Stimulated activated CD4-positive, alpha-beta T cell treated with anti-CD3 and anti-CD28 coated beads, Interleukin-4, amount 100 ng/mL, for 24 hours (primary cell): Measurements from ENCODE around the gene DNAJC4.

Source experiments
- DNase-seq: peaks from one replicate; pipeline ENCODE4 v3.0.0-alpha.2; 2020

Gene DNAJC4, protein sequence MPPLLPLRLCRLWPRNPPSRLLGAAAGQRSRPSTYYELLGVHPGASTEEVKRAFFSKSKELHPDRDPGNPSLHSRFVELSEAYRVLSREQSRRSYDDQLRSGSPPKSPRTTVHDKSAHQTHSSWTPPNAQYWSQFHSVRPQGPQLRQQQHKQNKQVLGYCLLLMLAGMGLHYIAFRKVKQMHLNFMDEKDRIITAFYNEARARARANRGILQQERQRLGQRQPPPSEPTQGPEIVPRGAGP

DNA sequence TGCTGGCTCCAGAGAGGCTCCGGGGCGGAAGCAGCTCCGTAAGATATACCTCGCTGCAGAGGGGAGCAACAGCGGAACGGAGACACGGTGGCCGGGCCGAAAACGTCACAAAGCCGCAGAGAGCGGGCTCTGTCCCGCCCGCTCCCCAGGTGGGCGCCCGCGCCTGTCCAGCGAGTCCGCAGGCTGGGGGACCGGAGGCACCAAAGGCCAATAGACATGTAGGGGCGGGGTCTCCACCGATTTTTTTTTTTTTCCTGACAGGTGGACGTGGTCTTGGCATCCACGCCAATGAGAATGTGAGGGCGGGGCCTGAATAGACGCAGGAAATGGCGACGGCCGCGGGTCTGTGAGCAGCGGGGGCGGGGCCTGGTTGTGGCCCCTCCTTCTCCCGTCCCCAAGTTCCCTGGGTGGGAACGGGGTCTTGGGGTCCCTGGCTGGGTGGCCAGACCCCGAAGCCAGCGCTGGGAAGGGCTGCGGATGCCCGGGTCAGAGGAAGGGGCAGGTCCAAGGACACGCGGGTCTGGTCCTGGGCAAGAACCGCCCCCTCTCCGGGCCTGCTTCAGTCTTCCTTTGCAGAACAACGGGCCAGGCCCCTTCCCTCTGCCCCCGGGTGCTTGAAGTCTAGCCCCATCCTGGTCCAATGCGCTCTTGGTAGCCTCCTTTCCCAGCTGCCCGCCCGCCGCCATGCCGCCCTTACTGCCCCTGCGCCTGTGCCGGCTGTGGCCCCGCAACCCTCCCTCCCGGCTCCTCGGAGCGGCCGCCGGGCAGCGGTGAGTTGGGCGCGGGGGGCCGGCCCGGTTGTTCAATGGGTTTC is at the start of gene DNAJC4:
DNAJC4 (plus strand) TSS at position 378 of the 814 bp plus-strand sequence; CDS start at position 685, 307 bp downstream.
- peak; percentile 91 for DNase-seq

DNA sequence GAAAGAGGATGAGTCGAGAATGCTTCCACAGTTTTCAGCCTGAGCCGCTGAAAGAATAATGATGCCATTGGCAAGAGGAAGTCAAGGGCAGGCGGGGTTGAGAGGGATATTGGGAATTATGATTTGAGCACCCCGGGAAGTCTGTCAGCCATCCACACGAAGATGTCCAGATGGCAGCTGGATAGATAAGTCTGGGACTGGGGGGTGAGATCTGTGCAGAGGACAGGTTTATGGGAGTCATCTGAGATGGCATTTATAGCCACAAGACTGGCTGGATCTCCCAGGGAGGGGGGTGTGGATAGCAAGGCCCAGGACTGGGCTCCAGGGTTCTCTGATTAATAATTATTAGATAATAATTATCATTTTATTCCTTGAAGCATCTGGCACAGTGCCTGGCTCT is 49.5 kb upstream of the DNAJC4 start:
- no peak for DNase-seq

DNA sequence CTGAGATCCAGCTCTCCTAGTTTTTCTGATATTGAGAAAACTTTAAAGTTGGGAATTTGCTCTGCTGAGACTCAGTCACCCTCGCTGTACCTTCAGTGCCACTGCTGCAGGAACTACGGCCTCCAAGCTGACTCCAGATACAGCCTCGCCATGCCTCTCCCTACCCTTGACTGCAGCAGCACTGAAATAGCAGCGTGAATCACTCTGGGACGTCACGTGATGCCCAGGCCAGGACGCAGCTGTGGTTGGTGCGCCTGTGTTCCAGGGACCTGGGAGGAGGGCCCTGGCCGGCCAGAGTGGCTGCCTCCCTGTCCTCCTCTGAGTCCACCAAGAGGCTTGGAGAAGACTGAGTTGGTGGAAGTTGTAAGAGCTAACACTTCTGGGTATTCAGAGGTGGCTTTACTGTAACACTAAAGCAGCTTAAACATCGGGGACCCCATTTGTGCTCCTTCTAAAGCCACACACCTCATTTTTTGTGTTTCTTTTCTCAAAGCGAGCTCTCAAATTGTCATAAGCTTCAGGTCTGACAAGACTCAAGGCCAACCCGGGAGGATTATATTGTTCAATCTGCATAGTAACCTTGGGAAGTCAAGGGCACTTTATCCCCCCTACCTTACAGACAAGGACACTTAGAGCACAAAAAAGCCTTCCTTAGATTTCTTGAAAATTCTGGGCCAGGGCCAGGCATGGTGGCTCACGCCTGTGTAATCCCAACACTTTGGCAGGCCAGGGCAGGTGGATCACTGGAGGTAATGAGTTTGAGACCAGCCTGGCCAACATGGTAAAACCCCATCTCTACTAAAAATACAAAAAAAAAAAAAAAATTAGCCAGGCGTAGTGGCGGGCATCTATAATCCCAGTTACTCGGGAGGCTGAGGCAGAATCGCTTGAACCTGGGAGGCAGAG is 48.6 kb upstream of the DNAJC4 start:
- DNase-seq: peak; percentile 50

DNA sequence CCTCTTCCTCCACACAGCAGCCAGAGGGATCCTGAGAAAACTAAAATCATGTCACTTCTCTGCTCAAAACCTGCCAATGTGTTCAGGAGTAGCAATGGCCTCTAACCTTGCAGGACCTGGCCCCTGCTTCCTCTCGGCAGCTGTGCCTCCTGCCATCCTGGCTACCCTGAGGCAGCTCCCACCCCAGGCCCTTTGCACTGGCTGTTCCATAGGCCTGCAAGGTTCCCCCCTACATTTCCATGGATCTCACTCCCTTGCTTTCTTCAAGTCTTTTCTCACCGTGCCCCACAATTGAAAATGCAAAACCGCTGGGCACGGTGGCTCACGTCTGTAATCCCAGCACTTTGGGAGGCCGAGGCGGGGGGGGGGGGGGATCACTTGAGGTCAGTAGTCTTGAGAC is 46.5 kb upstream of the DNAJC4 start:
- DNase-seq: no peak

DNA sequence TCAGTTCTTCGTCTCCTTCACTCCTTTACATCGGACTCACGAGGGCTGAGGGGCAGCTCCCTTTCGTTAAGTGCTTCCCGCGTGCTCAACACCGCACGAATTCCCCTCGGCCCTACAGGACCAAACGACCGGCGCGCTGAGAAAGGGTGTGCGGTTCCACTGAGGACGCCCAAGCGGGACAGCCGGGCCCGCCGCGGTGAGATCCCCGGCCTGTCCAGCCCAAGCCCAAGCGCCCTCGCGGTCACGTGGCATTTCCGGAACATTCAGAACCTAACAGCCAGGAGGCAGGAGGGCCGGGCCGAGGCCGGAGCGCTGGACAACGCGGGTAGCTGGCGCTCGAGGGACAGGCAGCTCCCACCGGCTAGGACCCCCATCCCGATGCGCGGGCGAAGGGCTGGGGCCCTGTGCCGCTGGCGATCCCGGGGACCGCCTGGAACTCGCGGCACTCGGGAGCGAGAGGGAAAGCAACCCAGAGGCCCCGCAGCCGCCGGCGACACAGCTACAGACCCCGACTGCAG is 45.1 kb upstream of the DNAJC4 start:
- DNase-seq: peak; percentile 43

DNA sequence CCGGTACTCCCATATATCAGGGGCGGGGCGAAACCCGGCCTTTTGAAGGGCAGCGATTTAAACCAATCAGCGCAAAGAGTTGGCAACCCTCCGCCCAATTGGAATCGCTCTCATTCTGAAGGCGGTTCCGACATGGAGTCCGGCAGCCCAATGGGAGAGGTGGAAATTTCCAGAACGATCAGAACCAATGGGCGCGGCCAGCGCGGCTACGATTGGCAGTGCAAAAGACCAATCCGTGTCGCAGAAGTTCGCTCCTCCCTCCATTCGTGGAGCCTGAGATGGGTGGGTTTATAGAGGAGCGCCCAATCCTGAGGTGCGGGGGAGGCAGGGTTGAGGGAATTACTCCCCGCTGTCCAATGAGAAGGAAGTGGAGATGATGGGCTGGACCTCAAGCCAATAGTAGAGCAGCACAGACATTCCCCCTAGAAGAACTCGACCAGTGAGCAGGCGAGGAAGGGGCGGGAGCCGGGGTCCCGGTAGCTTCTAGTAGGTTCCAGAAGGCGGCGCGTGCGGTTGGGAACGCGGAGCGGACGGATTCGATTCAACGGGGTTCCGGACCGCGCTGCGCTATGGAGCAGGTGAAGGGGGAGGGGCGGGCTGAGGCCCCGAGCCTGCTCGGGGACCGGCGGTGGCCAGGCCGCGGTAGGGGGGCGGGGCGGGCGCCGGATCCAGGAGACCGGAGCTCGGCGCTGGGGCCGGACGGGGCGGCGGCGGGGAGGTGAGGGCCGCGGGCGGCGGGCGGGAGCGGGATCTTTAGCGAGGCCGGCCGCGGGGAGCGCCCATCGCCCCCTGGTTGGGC is 44.5 kb upstream of the DNAJC4 start, which contains the start of gene STIP1:
STIP1 (plus strand) TSS at position 479 of the 799 bp plus-strand sequence; CDS start at position 570, 91 bp downstream.
- DNase-seq: peak; percentile 99

DNA sequence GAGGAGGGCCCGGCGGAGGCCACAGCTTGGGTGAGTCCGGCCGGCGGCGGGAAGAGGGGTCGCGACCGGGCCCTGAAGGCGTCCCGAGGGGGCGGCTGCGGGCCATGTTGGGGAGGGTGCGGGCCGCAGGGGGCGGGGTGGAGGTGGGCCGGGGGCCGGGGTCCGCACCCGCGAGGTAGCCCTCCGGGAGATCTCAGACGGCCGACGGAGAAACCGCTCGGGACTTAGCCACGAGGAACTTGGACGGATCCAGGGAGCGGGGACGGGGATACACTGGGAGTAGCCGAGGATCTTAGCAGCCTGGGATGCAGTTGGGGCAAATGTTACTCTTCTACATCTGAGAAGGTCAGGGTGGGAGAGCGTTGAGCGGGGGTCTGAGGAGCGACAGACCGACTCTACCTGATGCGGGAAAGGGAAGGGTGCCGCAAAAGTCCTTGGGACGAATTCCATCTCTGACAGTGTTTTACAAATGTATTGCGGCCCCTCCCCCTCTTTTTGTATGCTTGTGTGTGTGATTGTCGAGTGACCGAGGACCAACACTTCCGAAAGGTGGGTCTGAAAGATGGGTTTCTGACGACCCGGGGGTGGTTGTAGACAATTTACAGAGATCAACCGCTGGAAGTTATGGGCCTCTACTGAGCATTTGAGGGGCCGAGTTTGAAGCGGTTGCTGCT is 43.7 kb upstream of the DNAJC4 start:
- peak; percentile 53 for DNase-seq

DNA sequence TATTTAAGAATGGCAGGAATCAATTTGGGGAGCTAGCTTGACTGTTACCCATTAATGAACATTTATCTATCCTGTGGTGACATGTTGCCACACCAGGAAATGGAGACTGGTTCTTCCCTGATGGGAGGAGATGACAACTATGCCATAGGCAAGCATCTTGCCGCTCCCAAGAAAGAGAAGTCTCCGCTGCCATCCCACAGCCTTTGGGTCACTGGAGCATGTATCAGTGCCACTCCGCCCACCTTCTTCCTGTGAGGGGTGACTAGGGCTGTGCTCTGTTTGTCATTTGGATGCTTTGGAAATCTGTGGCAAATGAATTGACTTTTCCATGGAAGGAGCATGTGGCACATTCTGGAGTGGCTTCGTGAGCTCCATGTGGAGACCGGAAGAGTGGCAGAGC is 37.9 kb upstream of the DNAJC4 start:
- no peak for DNase-seq

DNA sequence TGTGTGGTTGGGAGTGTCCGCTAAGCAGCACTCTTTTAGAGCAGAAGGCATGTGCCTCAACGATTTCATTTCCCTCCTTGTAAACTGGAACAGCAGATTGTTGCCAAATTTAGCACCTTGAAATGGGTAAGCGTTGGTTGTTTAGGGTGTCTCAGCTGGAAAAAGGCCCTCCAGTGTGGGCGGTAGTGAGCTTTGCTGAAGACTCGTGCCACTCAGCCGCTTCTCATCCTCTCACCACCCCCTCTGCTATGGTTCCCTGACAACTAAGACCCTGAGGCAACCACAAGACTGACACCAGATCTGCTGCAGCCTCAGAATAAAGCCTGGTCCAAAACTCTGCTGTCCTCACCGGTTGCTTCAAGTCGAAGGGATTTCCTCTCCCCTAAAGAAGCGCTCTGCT is 33.7 kb upstream of the DNAJC4 start:
- no peak for DNase-seq

DNA sequence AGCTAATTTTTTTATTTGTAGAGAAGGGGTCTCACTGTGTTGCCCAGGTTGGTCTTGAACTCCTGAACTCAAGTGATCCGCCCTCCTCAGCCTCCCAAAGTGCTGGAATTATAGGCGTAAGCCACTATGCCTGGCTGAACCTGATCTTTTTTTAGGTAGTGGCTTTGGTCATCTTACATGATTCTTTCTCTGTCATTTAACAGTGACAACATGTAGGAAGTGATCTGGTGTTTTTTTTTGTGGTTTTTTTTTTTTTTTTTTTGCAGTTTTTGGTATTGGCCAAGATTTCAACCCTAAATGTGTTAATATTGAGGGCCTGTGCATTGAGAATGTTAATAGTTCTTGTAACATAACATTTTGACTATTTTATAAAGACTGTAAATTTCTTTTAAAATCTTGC is 31.8 kb upstream of the DNAJC4 start:
- no peak for DNase-seq

DNA sequence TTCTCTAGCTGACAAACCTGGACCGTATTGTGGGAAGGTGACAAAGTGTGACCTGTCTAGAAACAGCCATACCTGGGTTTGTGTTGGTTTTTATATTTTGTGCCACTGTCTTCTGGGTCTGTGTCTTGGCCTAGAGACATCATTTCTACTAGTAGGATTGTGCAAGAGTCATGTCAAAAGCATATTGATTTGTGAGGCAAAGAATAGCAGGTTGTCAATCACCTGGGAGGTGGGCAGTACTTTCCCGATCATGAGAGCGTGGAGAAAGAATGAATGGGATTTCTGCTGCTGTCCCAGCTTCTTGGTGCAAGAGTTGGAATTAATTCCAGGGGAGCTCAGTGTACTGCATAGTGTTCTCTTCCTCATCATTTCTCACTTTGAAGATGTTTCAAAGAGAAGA is 28.8 kb upstream of the DNAJC4 start:
- no peak for DNase-seq

DNA sequence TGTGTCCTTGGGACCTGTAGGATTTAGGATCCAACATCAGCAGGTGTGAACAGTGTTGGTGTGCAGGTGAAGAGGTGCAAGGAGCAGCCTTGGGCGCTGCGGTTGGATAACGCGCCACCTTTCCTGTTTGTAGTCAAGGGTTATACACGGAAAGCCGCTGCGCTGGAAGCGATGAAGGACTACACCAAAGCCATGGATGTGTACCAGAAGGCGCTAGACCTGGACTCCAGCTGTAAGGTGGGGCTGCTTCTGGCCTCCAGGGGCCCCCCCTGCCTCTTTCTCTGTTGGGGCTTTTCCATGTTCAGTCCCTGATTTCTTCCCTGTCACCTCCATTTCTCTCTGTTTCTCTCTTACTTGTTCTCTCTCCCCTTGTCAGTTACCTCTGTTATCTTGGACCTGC is 27.4 kb upstream of the DNAJC4 start:
- DNase-seq: no peak

DNA sequence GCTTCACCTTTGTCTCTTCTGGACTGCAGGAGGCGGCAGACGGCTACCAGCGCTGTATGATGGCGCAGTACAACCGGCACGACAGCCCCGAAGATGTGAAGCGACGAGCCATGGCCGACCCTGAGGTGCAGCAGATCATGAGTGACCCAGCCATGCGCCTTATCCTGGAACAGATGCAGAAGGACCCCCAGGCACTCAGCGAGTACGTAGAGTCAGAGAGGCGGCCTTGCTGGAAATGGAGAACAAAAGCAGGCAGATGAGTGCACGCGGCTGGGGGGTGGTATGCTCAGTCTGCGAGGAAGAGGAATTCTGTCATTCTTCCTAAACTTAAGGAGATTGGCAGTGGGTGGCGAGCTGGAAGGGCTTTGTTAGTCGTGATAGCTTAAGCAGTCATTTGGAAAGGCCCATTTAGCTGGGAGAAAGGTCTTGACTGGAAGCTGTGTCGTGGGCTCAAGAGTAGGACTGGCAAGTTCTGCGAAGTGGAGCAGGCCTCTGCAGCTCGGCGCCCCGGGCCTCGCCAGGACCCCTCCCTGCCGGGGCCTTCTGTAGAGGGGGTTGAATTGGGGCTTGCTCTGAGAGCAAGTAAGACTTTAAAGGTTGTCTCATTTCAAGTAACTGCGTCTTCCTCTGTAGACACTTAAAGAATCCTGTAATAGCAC is 26.8 kb upstream of the DNAJC4 start:
- no peak for DNase-seq

DNA sequence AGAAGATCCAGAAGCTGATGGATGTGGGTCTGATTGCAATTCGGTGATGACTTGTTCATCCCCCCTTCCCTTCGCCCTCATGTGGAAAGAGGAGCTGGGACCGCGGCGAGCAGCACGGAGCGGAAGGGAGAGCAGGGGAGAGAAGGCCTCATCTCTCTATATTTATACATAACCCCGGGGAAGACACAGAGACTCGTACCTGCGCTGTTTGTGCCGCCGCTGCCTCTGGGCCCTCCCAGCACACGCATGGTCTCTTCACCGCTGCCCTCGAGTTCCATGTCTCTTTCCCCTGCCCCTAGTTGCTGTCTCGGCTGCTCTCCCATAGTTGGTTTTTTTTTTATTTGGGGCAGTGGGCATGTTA is 26.3 kb upstream of the DNAJC4 start:
- DNase-seq: no peak

DNA sequence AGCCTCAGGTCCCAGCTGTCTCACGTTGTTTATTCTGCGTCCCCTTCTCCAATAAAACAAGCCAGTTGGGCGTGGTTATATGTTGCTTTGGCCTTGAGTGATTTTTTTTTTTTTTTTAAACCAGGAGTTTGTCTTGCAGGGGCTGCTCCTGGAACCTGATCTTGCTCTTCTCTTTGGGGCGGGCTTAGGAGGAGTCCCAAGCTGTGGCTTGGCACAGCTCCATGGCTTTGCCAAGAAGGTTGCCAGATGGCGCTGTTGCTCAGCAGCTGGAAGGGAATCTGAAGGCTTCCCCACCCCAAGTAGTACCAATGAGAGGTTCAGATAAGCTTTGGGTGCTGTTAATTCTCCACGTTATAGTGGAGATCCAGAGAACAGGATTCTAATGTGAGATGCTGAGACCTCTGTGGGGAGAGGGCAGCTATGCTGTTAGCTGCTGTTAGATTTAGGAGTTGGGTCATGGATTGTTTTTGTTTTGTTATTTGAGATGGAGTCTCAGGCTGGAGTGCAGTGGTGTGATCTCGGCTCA is 25.8 kb upstream of the DNAJC4 start:
- peak; percentile 81 for DNase-seq

DNA sequence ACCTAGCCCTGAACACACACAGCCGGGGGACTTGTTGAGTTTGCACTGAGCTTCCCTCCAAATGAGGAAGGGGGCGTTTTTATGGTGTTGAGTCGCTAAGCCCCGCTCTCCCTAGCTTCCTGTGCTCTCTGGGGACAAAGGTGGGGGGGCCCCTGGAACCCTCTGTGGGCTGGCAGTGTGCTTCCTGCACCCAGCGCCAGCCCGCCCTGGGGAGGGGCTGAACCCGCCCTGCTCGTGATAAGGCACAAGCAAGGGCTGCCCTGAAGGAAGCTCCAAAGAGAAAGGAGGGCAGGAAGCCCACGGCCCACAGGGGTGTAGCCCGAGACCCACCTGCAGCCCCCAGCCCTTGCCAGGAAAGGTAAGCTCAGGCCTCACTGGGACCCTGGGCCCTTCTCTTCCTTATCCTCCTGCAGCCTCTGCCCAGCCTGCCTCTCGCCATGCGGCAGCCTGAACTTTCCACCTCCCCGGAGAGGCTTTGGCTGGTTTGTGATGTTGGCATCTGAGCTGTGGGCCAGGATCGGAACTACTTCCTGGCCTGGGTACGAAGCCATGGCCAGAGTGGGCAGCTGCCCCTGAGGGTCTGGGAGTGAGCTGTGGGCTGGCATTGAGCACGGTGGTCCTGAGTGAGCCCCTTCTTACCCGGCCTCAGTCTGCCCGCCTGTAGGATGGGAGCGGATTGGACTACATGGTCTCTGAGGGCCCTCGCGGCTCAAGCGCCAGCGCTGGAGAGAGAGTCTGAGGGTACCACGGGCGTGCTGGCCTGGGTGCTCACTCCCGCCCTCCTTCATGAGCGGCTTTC is 23.7 kb upstream of the DNAJC4 start, which contains the start of gene FERMT3:
FERMT3 (plus strand) TSS at position 265 of the 799 bp plus-strand sequence. CDS start 644 bp downstream, outside the sequence.
- DNase-seq: peak; percentile 74

DNA sequence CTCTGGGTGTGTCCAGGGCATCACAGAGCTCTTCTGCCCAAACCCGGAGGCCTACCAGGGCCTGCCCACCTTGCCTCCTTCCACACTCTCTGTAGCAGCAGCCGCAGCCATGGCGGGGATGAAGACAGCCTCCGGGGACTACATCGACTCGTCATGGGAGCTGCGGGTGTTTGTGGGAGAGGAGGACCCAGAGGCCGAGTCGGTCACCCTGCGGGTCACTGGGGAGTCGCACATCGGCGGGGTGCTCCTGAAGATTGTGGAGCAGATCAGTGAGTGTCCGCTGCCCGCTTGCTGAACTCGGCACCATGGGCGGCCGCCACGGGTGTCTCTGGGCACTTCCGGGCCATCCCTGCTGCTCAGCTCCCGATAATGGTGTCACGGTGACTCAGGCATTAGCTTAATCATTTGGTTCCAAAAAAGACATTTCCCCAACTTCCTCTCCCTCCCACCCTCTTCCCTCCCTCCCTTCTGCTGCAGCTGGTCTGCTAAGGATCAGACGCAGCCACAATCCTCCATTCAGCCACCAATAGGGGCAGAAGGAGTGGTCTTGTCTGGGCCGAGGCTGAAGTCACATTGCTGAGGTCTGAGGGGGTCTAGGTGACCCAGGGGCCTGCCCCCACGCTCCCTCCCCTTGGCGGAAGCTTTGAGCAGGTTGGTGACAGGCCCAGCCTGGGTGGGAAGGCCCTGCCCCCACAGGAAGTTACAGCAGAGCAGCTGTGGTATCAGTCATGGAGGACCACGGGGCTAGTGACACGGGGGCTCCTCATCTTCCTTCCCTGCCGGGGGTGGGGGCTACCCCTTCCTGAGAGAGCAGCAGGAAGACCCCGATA is 22.9 kb upstream of the DNAJC4 start:
- peak; percentile 86 for DNase-seq

DNA sequence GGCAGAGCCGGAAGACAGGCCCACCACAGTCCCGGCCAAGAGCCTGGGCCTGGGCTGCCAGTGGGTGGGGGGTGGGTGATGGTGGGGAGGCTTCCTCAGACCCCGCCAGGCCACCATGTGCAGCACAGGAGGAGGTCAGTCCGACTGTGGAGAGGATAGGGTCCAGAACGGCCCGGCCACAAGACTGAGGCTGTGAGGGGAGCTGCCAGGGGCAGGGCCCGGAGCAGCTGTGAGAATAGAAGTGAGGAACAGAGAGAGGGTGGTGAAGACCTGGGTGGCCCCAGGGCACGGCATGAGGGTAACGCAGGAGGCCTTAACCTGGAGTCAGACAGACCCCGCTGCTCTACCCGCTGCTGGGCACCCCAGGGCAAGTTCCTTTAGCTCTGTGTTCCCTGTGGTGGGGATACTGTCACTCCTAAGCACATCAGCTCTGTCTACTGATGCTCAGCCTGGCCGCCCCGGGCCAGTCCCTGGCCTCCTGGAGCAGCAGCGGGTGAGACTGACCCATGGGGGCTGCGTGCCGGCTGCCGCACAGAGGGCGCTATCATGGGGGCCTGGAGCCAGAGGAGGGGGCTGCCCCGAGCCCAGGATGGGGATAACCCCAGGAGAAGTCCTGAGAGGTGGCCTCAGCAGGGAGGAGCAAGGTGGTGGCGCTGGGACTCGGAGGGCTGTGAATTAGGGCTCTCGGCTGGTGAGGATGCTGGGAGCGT is 22.1 kb upstream of the DNAJC4 start:
- DNase-seq: no peak
